Adrenal gland (tissue), 12 donors: ENCODE data around the gene SLC30A2. TPM values are rescaled to one million over a fixed set of nuclear protein-coding genes. Genes with fewer than 3 reads are reported as not detected.

ENCODE experiments used
- DNase-seq, 7 donors: peaks; one replicate each; pipeline ENCODE4 v3.0.0-alpha.2; 2019 to 2020
- H3K27ac ChIP-seq, 5 donors: fragments of 200-600 bp; sonication (generic) in 4 of 5; 1 replicate in 3 of 5; 2 replicates in 2 of 5; pipeline versions ENCODE4 v1.5.1 to v1.8.0; 2016 to 2020; ENCODE audit warnings: mild to moderate bottlenecking in 1 of 5
- H3K27me3 ChIP-seq: fragments of 200-600 bp; 2 replicates; pipeline ENCODE4 v1.8.0; 2021
- H3K36me3 ChIP-seq, 2 donors: fragments of 200-600 bp; replicated peaks in 1 of 2; 1 replicate in 1 of 2; 2 replicates in 1 of 2; pipeline versions ENCODE4 v1.5.1 to v1.8.0; 2018 to 2022
- H3K4me1 ChIP-seq, 2 donors: fragments of 200-600 bp; replicated peaks in 1 of 2; 1 replicate in 1 of 2; 2 replicates in 1 of 2; pipeline versions ENCODE4 v1.5.1 to v1.8.0; 2018 to 2021
- H3K4me3 ChIP-seq, 4 donors: fragments of 200-600 bp; sonication (generic) in 3 of 4; one replicate each; pipeline ENCODE4 v1.5.1; 2016 to 2018
- H3K9me3 ChIP-seq, 3 donors: fragments of 200-600 bp; sonication (generic) in 1 of 3; replicated peaks in 1 of 3; 1 replicate in 2 of 3; 2 replicates in 1 of 3; pipeline versions ENCODE4 v1.5.1 to v1.8.0; 2016 to 2021
- CTCF ChIP-seq, 6 experiments: fragments of 450-650 bp in 4 of 6; fragments of 200-600 bp in 2 of 6; sonication (generic) in 1 of 6; IDR thresholded peaks; 1 replicate in 5 of 6; 2 replicates in 1 of 6; pipeline versions ENCODE4 v1.5.1 to v1.8.0; 2016 to 2021; ENCODE audit warnings: antibody characterized with exemption in 6 of 6, mild to moderate bottlenecking in 2 of 6, moderate library complexity in 1 of 6
- POLR2A ChIP-seq, 2 donors: fragments of 450-650 bp; IDR thresholded peaks; one replicate each; pipeline ENCODE4 v1.6.1; 2017; ENCODE audit warnings: antibody characterized with exemption in 2 of 2, mild to moderate bottlenecking in 2 of 2, moderate library complexity in 1 of 2
- WGBS, 4 donors: extraction: QIAGEN DNeasy Blood & Tissue Kit in 2 of 4; methylation state at CpG; one replicate each; pipeline versions ENCODE4 v1.1.5 to v1.1.7; 2013 to 2017; 5-methylcytosine and 5-hydroxymethylcytosine counted together
- intact Hi-C, 2 donors: fragments of 100-400 bp; cut with DNase I; formaldehyde crosslinking; loops; one replicate each; pipeline versions ENCODE4 v1.14.1 to v1.15.0; 2022 to 2023
- polyA plus RNA-seq, 3 donors: library from polyadenylated mRNA; stranded (reverse); fragments of 200-250 nt in 2 of 3; fragments of 350-450 nt in 1 of 3; fragmentation: Illumina TruSeq in 1 of 3; extraction: RNeasy Lipid Tissue Mini Kit (QIAGEN cat#74804) in 1 of 3; gene quantifications; one replicate each; pipeline ENCODE4 v1.2.3, GENCODE V29; 2013 to 2014
- total RNA-seq, 9 donors: library from RNA; depleted of rRNA in 4 of 9; stranded (reverse); fragments of >200 nt in 4 of 9; fragments of 120-200 nt in 1 of 9; fragmentation: NEBNext Ultra II Directional in 1 of 9; extraction: Animal tissue kit (Norgen Biotek cat#: 25700) in 1 of 9; gene quantifications; one replicate each; pipeline versions ENCODE4 v1.1.0 to v1.2.4, GENCODE V29; 2013 to 2023
- donor health status: healthy with polysubstance abuse.
- donor health status: Bipolar disorder and iron deficiency.
- donor health status: DM: yes; HTN: yes; CAD: no.
- donor health status: DM: no; HTN: no; CAD: no.
- donor health status: DM: no; HTN: no; CAD: no.
- donor health status: DM: yes; HTN: yes; CAD: no.

The SLC30A2 gene
- total and polyA plus RNA-seq, 12 donors, result 0.06 to 4.8 (median 0.47) TPM

- peaks cover 0 to 14% of the 10 kb centered on the region in 2 donors for H3K4me1 ChIP-seq
- intact Hi-C loops, result loop anchor here in 1 of 2 donors (5.0 kb wide), 1 partner anchor 107 kb away; no protein-coding TSS in a partner anchor
- 47 to 65% (median 55%) methylated on average over 18 to 29 of the region's 29 CpGs for WGBS, 4 donors
Measured at GRCh38 chr1:26044971-26045721, 772 bp downstream of the SLC30A2 start.

GRCh38 chr1:26044414-26044813 is 1.5 kb downstream of the SLC30A2 start:
- intact Hi-C loops, result loop anchor here in 1 of 2 donors (5.0 kb wide), 1 partner anchor 108 kb away; no protein-coding TSS in a partner anchor
- DNase-seq, result no peak

More at GRCh38 chr1:26044971-26045721, 772 bp downstream of the SLC30A2 start:
- TF ChIP-seq CTCF (IDR thresholded peaks at IDR 0.05), result no peak
- TF ChIP-seq POLR2A (IDR thresholded peaks at IDR 0.05), result no peak
- Histone ChIP-seq H3K27ac (no peak overlapping the region), H3K9me3 (no peaks in the 10 kb centered on the region), H3K4me3 (peak overlapping the region in 1 of 4 donors; percentile 38), H3K27me3 (peaks cover 33% of the 10 kb centered on the region), H3K36me3 (no peaks in the 10 kb centered on the region)
- no peak for DNase-seq

GRCh38 chr1:26043765-26044164 is 2.2 kb downstream of the SLC30A2 start:
- H3K27ac ChIP-seq, result no peak overlapping the region
- WGBS, 4 donors, result 78 to 96% (median 82%) methylated on average over 2 of the region's 2 CpGs
- intact Hi-C loops, result loop anchor here in 1 of 2 donors (5.0 kb wide), 1 partner anchor 109 kb away; no protein-coding TSS in a partner anchor
- H3K27me3 ChIP-seq, result peaks cover 33% of the 10 kb centered on the region
- no peaks in the 10 kb centered on the region for H3K36me3 ChIP-seq
- H3K9me3 ChIP-seq, result no peaks in the 10 kb centered on the region
- no peak overlapping the region for H3K4me3 ChIP-seq
- H3K4me1 ChIP-seq, result peaks cover 0 to 10% of the 10 kb centered on the region in 2 donors
- DNase-seq, result no peak
- TF ChIP-seq POLR2A (IDR thresholded peaks at IDR 0.05) (no peak), CTCF (IDR thresholded peaks at IDR 0.05) (no peak)

More at GRCh38 chr1:26044414-26044813, 1.5 kb downstream of the SLC30A2 start:
- Histone ChIP-seq H3K4me1 (peaks cover 0 to 11% of the 10 kb centered on the region in 2 donors), H3K27ac (no peak overlapping the region), H3K9me3 (no peaks in the 10 kb centered on the region), H3K27me3 (peaks cover 33% of the 10 kb centered on the region), H3K4me3 (no peak overlapping the region), H3K36me3 (no peaks in the 10 kb centered on the region)
- no peak for TF ChIP-seq POLR2A (IDR thresholded peaks at IDR 0.05)
- no peak for TF ChIP-seq CTCF (IDR thresholded peaks at IDR 0.05)
- WGBS, 4 donors, result 89 to 97% (median 93%) methylated on average over 3 of the region's 3 CpGs

GRCh38 chr1:26041978-26042377 is 3.9 kb downstream of the SLC30A2 start:
- WGBS, 4 donors, result 64 to 83% (median 69%) methylated on average over 4 of the region's 4 CpGs
- H3K27me3 ChIP-seq, result peaks cover 25% of the 10 kb centered on the region
- no peak for TF ChIP-seq CTCF (IDR thresholded peaks at IDR 0.05)
- TF ChIP-seq POLR2A (IDR thresholded peaks at IDR 0.05), result no peak
- H3K36me3 ChIP-seq, result no peaks in the 10 kb centered on the region
- no peak for DNase-seq
- no peak overlapping the region for H3K27ac ChIP-seq
- intact Hi-C loops, result loop anchor here in 1 of 2 donors (5.0 kb wide), 1 partner anchor 110 kb away; no protein-coding TSS in a partner anchor
- no peaks in the 10 kb centered on the region for H3K9me3 ChIP-seq
- H3K4me1 ChIP-seq, result peaks cover 0 to 10% of the 10 kb centered on the region in 2 donors
- H3K4me3 ChIP-seq, result no peak overlapping the region
